NCI-H128 (cell line): Measurements from ENCODE around the gene CNKSR3.

ENCODE experiments used
- DNase-seq: peaks from one replicate; lab custom pipeline; 2025; ENCODE audit not compliant: unreplicated experiment; lab: John Stamatoyannopoulos, UW

CNKSR3 gene

GRCh38 chr6:154481521-154482013, 28.9 kb downstream of the CNKSR3 start:
- DNase-seq = no peak

- no peak for DNase-seq
Measured at GRCh38 chr6:154479771-154480639, 30.5 kb downstream of the CNKSR3 start.

GRCh38 chr6:154479351-154479769, 31.1 kb downstream of the CNKSR3 start:
- DNase-seq = no peak

- DNase-seq = no peak
Measured at GRCh38 chr6:154478701-154479060, 31.8 kb downstream of the CNKSR3 start.

- DNase-seq = no peak
Measured at GRCh38 chr6:154478021-154478700, 32.3 kb downstream of the CNKSR3 start.

- no peak for DNase-seq
Measured at GRCh38 chr6:154476494-154476893, 34.0 kb downstream of the CNKSR3 start.

- DNase-seq = no peak
Measured at GRCh38 chr6:154474648-154475428, 35.6 kb downstream of the CNKSR3 start.

- DNase-seq = no peak
Measured at GRCh38 chr6:154473324-154473723, 37.2 kb downstream of the CNKSR3 start.

- no peak for DNase-seq
Measured at GRCh38 chr6:154471609-154472362, 38.7 kb downstream of the CNKSR3 start.

- DNase-seq = no peak
Measured at GRCh38 chr6:154469306-154469935, 41.1 kb downstream of the CNKSR3 start.

GRCh38 chr6:154468760-154469159, 41.7 kb downstream of the CNKSR3 start:
- no peak for DNase-seq

GRCh38 chr6:154466971-154467679, 43.4 kb downstream of the CNKSR3 start:
- no peak for DNase-seq

- DNase-seq = no peak
Measured at GRCh38 chr6:154466139-154466538, 44.3 kb downstream of the CNKSR3 start.

GRCh38 chr6:154463573-154464419, 46.7 kb downstream of the CNKSR3 start:
- DNase-seq = no peak

GRCh38 chr6:154462425-154462824, 48.1 kb downstream of the CNKSR3 start:
- no peak for DNase-seq

GRCh38 chr6:154461348-154461747, 49.1 kb downstream of the CNKSR3 start:
- DNase-seq = no peak

GRCh38 chr6:154460306-154461071, 50.0 kb downstream of the CNKSR3 start:
- no peak for DNase-seq

GRCh38 chr6:154459513-154459912, 51.0 kb downstream of the CNKSR3 start:
- DNase-seq = no peak
